ENCODE results near the gene APOBEC3B.

DNA sequence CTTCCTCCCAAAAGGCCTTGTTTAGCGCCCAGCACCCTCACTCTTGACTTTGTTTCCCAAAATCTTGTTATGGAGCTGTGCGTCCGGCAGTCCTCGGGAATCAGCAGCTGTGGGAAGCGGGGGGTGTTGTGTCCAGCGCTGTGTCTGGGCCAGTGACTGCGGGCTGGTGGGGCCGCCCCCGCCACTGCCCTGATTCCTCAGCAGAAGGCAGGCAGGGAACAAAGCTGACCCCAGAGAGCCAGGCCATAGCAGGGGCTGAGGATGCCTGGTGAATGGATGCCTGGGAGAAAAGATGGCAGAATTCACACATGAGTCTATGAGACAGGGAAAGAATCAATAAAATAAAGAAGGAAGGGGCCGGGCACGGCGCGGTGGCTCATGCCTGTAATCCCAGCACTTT is 34.4 kb downstream of the APOBEC3B start:
- TF ChIP-seq POLR2AphosphoS5 (IDR thresholded peaks at IDR 0.05), result no peak
- no peak for TF ChIP-seq POLR2A (IDR thresholded peaks at IDR 0.05)
- TF ChIP-seq, protein P1, sequence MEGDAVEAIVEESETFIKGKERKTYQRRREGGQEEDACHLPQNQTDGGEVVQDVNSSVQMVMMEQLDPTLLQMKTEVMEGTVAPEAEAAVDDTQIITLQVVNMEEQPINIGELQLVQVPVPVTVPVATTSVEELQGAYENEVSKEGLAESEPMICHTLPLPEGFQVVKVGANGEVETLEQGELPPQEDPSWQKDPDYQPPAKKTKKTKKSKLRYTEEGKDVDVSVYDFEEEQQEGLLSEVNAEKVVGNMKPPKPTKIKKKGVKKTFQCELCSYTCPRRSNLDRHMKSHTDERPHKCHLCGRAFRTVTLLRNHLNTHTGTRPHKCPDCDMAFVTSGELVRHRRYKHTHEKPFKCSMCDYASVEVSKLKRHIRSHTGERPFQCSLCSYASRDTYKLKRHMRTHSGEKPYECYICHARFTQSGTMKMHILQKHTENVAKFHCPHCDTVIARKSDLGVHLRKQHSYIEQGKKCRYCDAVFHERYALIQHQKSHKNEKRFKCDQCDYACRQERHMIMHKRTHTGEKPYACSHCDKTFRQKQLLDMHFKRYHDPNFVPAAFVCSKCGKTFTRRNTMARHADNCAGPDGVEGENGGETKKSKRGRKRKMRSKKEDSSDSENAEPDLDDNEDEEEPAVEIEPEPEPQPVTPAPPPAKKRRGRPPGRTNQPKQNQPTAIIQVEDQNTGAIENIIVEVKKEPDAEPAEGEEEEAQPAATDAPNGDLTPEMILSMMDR (IDR thresholded peaks at IDR 0.05), result no peak

Measured in breast epithelium (tissue), 3 donors.